ENCODE results near the gene ZNF844. TPM values are rescaled to one million over a fixed set of nuclear protein-coding genes. Genes with fewer than 3 reads are reported as not detected.
"Not testable (repeated sequence)": the region's sequence is repeated elsewhere in the genome, so short reads cannot be mapped to it uniquely, and the experiment has no call there.

Gene ZNF844
- polyA plus RNA-seq, 1 donor from 2014 or later = 11.1 TPM

DNA sequence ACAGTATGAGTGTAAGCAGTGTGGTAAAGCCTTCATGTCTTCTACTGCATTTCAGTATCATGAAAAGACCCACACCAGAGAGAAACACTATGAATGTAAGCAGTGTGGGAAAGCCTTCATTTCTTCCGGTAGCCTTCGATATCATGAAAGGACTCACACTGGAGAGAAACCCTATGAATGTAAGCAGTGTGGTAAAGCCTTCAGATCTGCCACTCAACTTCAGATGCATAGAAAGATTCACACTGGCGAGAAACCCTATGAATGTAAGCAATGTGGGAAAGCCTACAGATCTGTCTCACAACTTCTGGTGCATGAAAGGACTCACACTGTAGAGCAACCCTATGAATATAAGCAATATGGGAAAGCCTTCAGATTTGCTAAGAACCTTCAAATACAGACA, 12.8 kb downstream of the ZNF844 start:
- H2AFZ ChIP-seq (ENCODE audit: low read depth, low read length) = no peak overlapping the region
- no peaks in the 10 kb centered on the region for H3K9me2 ChIP-seq (ENCODE audit: insufficient read depth, low read length)
- H3K9ac ChIP-seq (ENCODE audit: low read length) = no peak overlapping the region
- no peaks in the 10 kb centered on the region for H4K20me1 ChIP-seq (ENCODE audit: insufficient read depth)
- no peaks in the 10 kb centered on the region for H3F3A ChIP-seq (ENCODE audit: insufficient read depth, low read length, poor library complexity, severe bottlenecking)
- H3K27me3 ChIP-seq (ENCODE audit: insufficient read depth, low read depth, low read length) = no peaks in the 10 kb centered on the region
- H3K27ac ChIP-seq (ENCODE audit: low read length) = no peak overlapping the region
- TF ChIP-seq, protein P1, sequence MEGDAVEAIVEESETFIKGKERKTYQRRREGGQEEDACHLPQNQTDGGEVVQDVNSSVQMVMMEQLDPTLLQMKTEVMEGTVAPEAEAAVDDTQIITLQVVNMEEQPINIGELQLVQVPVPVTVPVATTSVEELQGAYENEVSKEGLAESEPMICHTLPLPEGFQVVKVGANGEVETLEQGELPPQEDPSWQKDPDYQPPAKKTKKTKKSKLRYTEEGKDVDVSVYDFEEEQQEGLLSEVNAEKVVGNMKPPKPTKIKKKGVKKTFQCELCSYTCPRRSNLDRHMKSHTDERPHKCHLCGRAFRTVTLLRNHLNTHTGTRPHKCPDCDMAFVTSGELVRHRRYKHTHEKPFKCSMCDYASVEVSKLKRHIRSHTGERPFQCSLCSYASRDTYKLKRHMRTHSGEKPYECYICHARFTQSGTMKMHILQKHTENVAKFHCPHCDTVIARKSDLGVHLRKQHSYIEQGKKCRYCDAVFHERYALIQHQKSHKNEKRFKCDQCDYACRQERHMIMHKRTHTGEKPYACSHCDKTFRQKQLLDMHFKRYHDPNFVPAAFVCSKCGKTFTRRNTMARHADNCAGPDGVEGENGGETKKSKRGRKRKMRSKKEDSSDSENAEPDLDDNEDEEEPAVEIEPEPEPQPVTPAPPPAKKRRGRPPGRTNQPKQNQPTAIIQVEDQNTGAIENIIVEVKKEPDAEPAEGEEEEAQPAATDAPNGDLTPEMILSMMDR (IDR thresholded peaks at IDR 0.05; ENCODE audit: poor library complexity, severe bottlenecking) = no peak
- TF ChIP-seq SMC3 (conservative IDR thresholded peaks at IDR 0.05; ENCODE audit: poor library complexity) (no peak), RAD21 (conservative IDR thresholded peaks at IDR 0.05) (no peak), EP300 (conservative IDR thresholded peaks at IDR 0.05; ENCODE audit: poor library complexity, severe bottlenecking) (no peak), MXI1 (conservative IDR thresholded peaks at IDR 0.05; ENCODE audit: poor library complexity, severe bottlenecking) (no peak), POLR2AphosphoS5 (IDR thresholded peaks at IDR 0.05) (no peak), TAF1 (IDR thresholded peaks at IDR 0.05; ENCODE audit: low read depth) (no peak), EZH2 (IDR thresholded peaks at IDR 0.05; ENCODE audit: borderline replicate concordance, insufficient read depth, low read length, poor library complexity, severe bottlenecking) (no peak)
- TF ChIP-seq, protein P2, sequence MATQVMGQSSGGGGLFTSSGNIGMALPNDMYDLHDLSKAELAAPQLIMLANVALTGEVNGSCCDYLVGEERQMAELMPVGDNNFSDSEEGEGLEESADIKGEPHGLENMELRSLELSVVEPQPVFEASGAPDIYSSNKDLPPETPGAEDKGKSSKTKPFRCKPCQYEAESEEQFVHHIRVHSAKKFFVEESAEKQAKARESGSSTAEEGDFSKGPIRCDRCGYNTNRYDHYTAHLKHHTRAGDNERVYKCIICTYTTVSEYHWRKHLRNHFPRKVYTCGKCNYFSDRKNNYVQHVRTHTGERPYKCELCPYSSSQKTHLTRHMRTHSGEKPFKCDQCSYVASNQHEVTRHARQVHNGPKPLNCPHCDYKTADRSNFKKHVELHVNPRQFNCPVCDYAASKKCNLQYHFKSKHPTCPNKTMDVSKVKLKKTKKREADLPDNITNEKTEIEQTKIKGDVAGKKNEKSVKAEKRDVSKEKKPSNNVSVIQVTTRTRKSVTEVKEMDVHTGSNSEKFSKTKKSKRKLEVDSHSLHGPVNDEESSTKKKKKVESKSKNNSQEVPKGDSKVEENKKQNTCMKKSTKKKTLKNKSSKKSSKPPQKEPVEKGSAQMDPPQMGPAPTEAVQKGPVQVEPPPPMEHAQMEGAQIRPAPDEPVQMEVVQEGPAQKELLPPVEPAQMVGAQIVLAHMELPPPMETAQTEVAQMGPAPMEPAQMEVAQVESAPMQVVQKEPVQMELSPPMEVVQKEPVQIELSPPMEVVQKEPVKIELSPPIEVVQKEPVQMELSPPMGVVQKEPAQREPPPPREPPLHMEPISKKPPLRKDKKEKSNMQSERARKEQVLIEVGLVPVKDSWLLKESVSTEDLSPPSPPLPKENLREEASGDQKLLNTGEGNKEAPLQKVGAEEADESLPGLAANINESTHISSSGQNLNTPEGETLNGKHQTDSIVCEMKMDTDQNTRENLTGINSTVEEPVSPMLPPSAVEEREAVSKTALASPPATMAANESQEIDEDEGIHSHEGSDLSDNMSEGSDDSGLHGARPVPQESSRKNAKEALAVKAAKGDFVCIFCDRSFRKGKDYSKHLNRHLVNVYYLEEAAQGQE (IDR thresholded peaks at IDR 0.05; ENCODE audit: borderline replicate concordance) = no peak
- H3K4me3 ChIP-seq (ENCODE audit: low read length) = no peak overlapping the region
- H3K4me2 ChIP-seq (ENCODE audit: low read length) = no peak overlapping the region
- H3K36me3 ChIP-seq (ENCODE audit: insufficient read depth, low read length) = peaks cover 46% of the 10 kb centered on the region
- H3K79me2 ChIP-seq (replicated peaks; ENCODE audit: insufficient read depth, low read length) = peaks cover 10% of the 10 kb centered on the region
- peaks cover 45% of the 10 kb centered on the region for H3K9me3 ChIP-seq (ENCODE audit: low read length)

DNA sequence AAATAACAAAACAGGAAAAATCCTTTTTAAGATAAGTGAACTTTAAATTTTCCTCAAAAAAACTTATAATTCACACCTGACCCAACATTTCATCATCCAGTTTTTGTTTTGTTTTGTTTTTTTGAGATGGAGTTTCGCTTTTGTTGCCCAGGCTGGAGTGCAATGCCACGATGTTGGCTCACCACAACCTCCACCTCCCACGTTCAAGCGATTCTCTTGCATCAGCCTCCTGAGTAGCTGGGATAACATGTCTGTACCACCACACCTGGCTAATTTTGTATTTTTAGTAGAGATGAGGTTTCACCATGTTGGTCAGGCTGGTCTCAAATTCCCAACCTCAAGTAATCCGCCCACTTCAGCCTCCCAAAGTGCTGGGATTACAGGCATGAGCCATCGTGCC, 18.8 kb downstream of the ZNF844 start:
- H3K9me3 ChIP-seq (ENCODE audit: low read length) = not testable (repeated sequence)

More for the DNA sequence above, 18.8 kb downstream of the ZNF844 start:
- H3K4me2 ChIP-seq (ENCODE audit: low read length); H2AFZ ChIP-seq (ENCODE audit: low read depth, low read length); H3K9ac ChIP-seq (ENCODE audit: low read length); H3K79me2 ChIP-seq (replicated peaks; ENCODE audit: insufficient read depth, low read length); H3F3A ChIP-seq (ENCODE audit: insufficient read depth, low read length, poor library complexity, severe bottlenecking); H3K36me3 ChIP-seq (ENCODE audit: insufficient read depth, low read length); H3K9me2 ChIP-seq (ENCODE audit: insufficient read depth, low read length); H3K27ac ChIP-seq (ENCODE audit: low read length); H4K20me1 ChIP-seq (ENCODE audit: insufficient read depth); H3K4me3 ChIP-seq (ENCODE audit: low read length); H3K27me3 ChIP-seq (ENCODE audit: insufficient read depth, low read depth, low read length): not testable (repeated sequence)

All from neural cell (in vitro differentiated cells).